HG02642 (cell line): ENCODE data around the gene CFAP61.

Experiments
- ATAC-seq: cut with Tn5 transposase; IDR thresholded peaks from one replicate; pipeline ENCODE4 v1.9.1; 2021; ENCODE audit warnings: mild to moderate bottlenecking; ENCODE audit not compliant: unreplicated experiment, poor library complexity

CFAP61 gene

GRCh38 chr20:20259533-20259932, 207.2 kb downstream of the CFAP61 start:
- no peak for ATAC-seq

DNA sequence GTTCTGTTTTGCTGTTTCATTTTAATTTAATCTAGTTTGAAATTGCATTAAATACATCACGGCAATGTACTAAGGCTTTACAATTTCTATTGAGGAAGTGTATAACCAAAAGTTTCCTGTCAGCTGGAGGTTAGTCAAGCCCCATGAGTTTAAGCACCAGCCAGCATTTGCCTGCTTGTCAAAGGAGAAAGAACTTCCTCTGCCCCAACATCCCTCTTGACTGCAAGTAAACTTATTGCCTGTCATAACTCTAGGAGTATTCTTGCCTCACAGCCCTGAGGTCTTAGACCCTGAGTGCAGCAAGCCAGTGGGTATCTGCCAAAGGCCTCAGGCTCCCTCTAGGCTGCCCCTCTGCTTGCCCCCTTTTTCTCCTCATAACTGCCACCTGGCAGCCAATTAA, 208.8 kb downstream of the CFAP61 start:
- no peak for ATAC-seq

DNA sequence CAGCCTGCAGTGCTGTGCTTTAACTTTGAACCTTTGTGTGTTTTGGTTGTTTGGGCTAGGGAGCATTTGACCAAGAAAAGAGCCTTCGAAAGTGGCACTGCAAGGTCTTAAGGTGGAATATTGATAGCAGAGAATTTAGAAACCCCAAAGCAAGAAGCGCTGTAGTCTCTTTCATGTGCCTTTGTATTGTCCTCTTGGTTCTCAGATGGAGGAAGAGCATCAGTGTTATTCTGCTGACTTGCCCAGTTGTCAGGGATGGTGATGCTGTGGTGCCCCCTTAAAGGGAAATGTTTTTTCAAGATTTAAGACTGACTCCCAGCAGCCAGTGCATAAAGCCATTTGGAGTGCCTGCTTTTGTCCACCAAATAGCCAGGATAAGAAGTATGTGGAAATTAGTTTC, 212.9 kb downstream of the CFAP61 start:
- ATAC-seq: no peak

- ATAC-seq: no peak
These were observed 214.2 kb downstream of the CFAP61 start for GRCh38 chr20:20266552-20266951.

DNA sequence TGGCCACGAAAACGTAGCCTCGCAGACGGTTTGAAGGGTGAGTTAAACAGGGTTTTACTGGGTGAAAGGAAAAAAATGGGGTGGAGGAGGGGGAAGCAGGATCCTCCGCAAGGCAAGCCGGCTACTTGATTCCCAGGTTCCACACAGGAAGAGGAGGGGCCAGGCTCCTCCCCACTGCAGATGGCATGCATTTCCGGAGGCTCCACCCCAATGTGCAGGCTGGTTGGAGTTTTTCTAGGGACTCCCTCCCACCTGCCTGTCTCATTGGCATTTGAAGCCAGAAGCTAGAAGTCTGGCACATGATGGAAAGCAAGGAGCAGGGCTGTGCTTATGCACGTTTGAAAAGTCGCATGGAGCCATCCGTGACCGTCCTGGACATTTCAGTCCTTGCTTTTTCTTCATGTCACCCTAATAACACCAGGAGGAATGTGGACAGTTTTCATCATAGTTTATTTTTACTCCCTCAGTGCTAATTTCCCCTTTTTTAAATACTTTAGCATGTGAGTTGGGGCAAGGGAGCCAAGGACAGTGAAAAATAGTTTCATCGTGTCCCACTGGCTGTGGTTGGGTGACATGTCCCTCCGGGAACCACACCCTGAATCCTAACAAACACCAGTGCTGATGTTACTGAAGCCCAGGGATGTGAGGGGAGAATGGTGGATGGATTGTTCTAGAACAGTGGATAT, 215.5 kb downstream of the CFAP61 start:
- no peak for ATAC-seq

GRCh38 chr20:20271271-20271670, 218.9 kb downstream of the CFAP61 start:
- ATAC-seq: no peak

DNA sequence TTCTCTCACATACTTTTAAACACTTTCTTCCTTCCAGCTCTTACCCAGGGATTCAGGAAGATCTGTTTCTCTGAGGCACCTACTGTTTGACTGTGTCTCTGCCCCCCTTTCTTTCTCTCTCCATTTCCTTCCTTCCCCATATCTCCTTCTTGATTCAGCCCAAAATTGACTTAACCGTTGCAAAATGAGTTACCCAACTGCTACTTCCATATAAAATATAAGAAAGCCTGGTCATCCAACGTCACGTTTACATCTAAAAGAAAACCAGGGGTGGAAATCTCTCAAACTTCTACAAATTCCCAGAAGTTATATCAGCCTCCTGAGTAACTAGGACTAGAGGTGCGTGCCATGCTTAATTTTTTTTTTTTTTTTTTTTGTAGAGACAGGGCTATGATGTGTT, 220.4 kb downstream of the CFAP61 start:
- ATAC-seq: no peak

GRCh38 chr20:20273286-20273685, 221.0 kb downstream of the CFAP61 start:
- no peak for ATAC-seq

GRCh38 chr20:20274821-20275220, 222.5 kb downstream of the CFAP61 start:
- ATAC-seq: no peak

DNA sequence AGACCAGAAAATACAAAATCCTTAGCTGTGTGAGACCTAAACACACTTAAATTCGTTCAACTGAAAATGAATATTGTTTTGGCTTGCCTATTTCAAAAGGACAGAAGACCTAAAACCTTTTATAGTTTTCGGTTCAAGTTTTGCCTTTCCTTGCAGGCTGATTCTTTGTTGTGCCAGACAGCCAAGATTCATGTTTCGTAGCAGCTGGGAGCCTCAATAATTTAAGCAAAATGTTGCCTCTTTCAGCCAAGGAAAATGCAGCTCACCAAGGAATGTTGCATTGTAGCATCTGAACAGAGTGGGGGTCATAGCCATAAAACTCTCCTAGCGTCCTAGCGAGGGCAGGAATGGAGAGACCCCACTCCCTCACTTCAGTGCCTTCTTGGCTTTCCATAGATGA, 223.3 kb downstream of the CFAP61 start:
- ATAC-seq: no peak

- no peak for ATAC-seq
These were observed 224.6 kb downstream of the CFAP61 start for GRCh38 chr20:20276811-20277530.

DNA sequence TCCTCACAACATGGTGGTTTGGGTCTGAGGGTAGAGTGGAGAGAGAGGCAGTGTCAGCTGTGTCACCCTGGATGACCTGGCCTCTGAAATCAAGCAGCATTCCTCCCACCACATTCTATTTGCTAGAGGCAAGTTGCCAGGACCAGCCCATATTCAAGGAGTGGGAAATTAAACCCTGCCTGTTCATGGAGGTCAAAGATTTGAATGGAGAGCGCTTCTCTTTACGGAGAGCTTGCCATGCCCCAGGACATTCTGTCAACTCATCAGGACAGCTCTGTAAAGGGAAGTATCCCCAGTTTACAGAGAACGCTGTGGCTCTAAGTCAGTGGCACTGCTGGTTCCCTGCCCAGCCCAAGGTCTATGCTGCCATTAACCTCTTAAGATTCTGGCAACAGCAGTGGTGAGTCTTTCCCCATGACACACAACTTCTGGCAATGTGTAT, 225.6 kb downstream of the CFAP61 start:
- no peak for ATAC-seq

DNA sequence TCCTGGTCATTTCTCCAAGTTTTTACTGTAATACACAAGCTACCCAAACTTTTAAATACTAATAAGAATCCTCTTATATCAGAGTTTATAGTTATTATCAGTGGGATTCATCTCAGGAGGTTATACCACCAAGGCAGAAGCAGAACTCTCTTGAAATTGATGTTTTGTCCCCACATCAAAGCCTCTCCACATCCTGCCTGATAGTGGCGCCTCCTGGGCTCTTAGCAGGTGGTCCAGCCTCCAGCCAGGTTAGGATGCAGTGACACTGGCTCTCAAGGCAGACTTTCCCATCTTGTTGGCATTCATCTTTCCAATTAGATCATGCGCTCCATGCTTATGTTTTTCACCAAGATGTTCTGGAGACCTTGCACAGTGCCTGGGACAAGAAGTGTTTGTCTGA, 233.7 kb downstream of the CFAP61 start:
- no peak for ATAC-seq

GRCh38 chr20:20289331-20289730, 237.0 kb downstream of the CFAP61 start:
- ATAC-seq: no peak

- ATAC-seq: no peak
These were observed 240.1 kb downstream of the CFAP61 start for GRCh38 chr20:20292472-20292871.

DNA sequence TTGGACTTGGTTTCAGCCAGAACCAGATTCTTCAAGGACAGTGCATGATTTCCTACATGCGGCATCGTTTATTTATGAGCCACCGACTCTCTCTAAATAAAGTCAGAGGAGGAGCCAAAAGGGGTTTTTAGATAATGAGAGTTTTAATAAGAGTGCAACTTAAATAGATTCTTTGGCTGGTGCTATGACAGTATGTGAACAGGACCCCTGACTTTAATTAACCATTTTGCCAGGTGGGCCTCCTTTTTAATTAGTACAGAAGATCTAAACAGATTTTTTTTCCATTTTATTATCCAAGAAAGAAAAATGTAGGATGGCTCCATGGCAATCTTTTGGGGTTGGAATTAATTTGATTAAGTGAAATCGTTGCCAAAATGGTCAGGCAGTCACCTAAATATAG, 240.8 kb downstream of the CFAP61 start:
- no peak for ATAC-seq

- no peak for ATAC-seq
These were observed 241.5 kb downstream of the CFAP61 start for GRCh38 chr20:20293691-20294385.

DNA sequence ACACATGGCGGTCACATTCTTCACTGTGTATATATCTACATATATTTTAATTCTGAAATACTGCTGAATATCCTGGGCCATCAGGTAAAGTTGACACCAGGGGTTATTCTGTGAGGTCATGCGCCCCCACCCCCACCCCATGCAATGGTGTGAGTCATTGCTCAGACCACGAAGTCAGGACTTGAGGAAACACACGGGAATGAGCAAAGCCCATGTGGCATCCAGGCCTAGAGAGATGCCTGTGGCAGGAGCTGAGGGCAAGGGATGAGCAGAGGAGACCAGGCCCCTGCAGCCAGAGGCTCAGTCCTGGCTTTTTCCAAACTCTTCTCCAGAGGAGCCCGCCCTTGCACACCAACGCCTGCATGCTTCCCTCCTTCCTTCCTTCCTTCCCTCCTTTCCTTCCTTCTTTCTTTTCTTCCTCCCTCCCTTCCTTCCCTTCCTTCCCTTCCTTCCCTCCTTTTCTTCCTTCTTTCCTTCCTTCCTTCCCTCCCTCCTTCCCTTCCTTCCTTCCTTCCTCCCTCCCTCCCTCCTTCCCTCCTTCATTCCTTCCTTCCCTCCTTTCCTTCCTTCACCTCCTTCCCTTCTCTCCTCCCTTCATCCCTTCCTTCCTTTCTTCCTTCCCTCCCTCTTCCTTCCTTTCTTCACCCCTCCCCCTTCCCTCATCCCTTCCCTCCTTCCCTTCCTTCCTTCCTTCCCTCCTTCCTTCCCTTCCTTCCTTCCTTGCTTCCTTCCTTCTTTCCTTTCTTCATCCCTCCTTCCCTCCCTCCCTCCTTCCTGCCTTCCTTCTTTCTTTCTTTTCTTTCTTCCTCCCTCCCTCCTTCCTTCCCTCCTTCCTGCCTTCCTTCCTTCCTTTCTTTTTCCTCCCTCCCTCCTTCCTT, 243.5 kb downstream of the CFAP61 start:
- no peak for ATAC-seq

DNA sequence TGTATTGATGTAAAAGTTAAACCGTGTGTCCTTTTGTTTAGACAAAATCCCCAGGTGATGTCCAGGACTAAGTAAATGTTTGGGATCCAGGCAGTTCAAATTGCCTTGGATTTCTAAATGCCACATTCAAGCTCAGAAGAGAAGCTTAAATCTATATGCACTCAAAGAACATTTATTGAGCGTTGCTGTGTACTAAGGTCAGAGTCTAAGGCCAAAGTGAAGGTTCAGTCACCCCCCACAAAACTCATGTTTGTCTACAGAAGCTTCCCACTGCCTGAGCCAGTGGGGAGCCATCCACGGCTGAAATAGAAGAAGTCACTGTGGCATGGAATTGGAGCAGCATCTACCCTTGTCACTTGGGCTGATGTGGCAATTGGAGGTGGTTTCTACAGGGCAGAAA, 244.8 kb downstream of the CFAP61 start:
- no peak for ATAC-seq

GRCh38 chr20:20297752-20298151, 245.4 kb downstream of the CFAP61 start:
- ATAC-seq: no peak
